ENCODE results near the gene PEX26.
"Not testable (repeated sequence)": the region's sequence is repeated elsewhere in the genome, so short reads cannot be mapped to it uniquely, and the experiment has no call there.

PEX26 gene

GRCh38 chr22:18077639-18078328 is at the start of gene PEX26:
TSS of gene PEX26 (plus strand) at chr22:18077990. CDS start at chr22:18078377, 387 bp downstream.
- DNase-seq: peak; percentile 97

GRCh38 chr22:18028817-18029527 is 48.8 kb upstream of the PEX26 start:
- no peak for DNase-seq

GRCh38 chr22:18029686-18030267 is 48.0 kb upstream of the PEX26 start:
- no peak for DNase-seq

- no peak for DNase-seq
These were observed 45.9 kb upstream of the PEX26 start for GRCh38 chr22:18031695-18032454.

GRCh38 chr22:18032455-18033101 is 45.2 kb upstream of the PEX26 start:
- no peak for DNase-seq

- DNase-seq: no peak
These were observed 44.4 kb upstream of the PEX26 start for GRCh38 chr22:18033204-18033998.

GRCh38 chr22:18034076-18034475 is 43.7 kb upstream of the PEX26 start:
- DNase-seq: no peak

- DNase-seq: no peak
These were observed 42.0 kb upstream of the PEX26 start for GRCh38 chr22:18035751-18036150.

GRCh38 chr22:18040898-18041297 is 36.9 kb upstream of the PEX26 start:
- DNase-seq: not testable (repeated sequence)

GRCh38 chr22:18042685-18043084 is 35.1 kb upstream of the PEX26 start:
- DNase-seq: no peak

GRCh38 chr22:18044548-18045271 is 33.1 kb upstream of the PEX26 start:
- DNase-seq: no peak

GRCh38 chr22:18045794-18046193 is 32.0 kb upstream of the PEX26 start:
- no peak for DNase-seq

GRCh38 chr22:18048041-18048440 is 29.7 kb upstream of the PEX26 start:
- no peak for DNase-seq

GRCh38 chr22:18048441-18048898 is 29.3 kb upstream of the PEX26 start:
- peak; percentile 44 for DNase-seq

GRCh38 chr22:18050065-18050464 is 27.7 kb upstream of the PEX26 start:
- no peak for DNase-seq

GRCh38 chr22:18051113-18051512 is 26.7 kb upstream of the PEX26 start:
- DNase-seq: not testable (repeated sequence)

GRCh38 chr22:18053216-18053946 is 24.4 kb upstream of the PEX26 start:
- not testable (repeated sequence) for DNase-seq

GRCh38 chr22:18055619-18056160 is 22.1 kb upstream of the PEX26 start:
- no peak for DNase-seq

- DNase-seq: no peak
These were observed 21.6 kb upstream of the PEX26 start for GRCh38 chr22:18056161-18056666.

Measured in eye (tissue), 1 donor.